Medulla oblongata (tissue), 1 donor: ENCODE results near the gene MYO3B.

ENCODE experiments used
- DNase-seq: peaks from one replicate; pipeline ENCODE4 v3.0.0-alpha.2; 2015; ENCODE audit errors: extremely low spot score

The MYO3B gene

DNA sequence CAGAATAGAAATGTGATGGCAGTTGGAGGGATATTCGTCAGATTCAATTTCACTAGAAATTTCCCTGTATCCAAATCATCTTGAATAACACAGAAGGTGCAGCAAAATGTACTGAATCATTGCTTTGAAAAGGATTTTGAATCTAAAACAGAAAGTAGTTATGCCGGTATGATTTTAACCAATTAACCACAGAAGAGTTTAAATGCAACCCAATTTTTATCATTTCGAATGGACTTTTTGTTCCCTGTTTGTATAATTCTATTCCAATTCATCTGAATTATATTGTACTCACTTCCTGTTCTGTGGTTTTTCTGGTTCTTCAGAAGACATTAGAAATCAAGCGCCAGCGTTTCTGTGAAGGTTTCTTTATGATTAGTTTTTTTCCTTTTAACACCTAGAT, 190.4 kb downstream of the MYO3B start:
- DNase-seq, result no peak

DNA sequence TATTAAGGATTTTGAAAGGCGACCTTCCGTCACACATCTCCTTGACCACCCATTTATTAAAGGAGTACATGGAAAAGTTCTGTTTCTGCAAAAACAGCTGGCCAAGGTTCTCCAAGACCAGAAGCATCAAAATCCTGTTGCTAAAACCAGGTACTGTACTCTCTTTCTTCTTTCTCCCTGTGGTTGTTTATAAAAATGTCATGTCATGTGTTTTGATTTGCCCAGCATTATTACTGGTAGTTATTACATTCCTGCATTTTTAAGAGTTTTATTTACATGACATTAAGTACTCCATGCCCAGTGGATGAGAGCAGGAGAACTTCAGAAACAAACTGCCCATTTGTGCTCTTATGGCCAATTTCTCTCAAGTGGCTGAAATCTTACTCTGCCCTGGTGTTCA, 191.3 kb downstream of the MYO3B start:
- no peak for DNase-seq

DNA sequence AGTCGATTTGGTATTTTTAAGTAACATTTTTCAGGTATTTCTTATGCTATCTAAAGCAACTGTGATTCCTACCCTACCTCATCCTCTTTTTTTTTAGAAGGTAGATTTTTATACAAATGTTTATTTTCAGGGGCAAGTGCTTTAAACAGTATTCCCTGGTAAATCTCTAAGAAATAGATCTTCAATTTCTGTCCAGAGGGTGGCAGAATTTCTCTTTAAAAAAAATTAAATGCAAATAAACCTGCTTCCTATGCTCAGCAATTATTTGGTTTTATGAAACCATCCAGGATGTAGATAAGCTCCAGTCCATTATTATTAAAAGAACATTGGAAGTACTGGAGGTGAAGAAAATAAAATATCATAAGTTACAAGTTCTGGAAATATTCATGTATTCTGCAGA, 191.9 kb downstream of the MYO3B start:
- peak; percentile 41 for DNase-seq

DNA sequence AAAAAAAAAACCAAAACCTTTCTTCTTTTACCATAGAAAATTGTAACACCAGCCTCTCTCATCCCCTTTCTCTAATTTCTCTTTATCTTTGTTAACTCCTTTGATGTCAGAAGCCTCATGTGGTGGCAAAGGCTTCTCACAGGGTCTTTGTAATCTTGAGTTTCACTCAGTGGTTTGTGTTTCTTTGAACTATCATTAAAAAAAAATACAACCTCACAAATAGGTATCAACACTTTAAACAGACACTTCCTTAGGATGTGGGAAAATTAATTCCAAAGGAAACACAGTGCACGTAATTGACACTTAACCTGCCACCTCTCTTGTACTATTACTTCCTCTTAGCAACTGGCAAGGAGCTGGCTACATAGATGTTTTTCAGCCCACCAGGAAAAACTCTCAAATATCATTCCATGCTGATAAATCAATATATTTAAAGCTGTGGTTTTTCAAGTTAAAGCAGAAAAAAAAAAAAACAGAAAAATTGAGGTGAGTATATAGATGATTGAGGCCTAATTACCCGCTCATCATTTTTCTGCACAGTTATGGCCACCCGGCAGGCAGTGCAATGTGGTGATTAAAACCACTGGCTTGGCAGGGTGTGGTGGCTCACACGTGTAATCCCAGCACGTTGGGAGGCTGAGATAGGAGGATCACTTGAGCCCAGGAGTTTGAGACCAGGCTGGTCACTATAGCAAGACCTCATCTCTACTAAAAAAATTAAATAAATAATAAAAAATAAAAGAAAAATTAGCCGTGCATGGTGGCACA, 193.5 kb downstream of the MYO3B start:
- DNase-seq, result no peak

DNA sequence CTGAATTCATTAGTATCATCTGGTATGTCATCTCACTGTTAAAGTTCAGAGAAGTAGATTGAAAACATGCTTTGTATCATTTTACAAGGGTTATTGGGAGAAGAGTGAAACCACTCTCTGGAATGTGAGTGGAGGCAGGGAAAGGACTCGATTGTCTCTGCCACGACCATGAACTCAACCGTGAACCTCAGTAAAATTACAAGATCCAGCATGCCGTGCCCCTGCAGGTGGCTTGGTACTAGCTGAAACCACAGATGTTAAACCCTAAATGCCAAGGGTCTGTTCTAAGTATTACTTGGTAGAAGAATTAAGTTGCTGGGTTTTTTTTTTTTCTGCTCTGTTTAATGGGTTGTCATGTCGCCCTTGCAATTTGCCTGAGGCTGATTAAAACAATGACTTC, 197.2 kb downstream of the MYO3B start:
- no peak for DNase-seq

DNA sequence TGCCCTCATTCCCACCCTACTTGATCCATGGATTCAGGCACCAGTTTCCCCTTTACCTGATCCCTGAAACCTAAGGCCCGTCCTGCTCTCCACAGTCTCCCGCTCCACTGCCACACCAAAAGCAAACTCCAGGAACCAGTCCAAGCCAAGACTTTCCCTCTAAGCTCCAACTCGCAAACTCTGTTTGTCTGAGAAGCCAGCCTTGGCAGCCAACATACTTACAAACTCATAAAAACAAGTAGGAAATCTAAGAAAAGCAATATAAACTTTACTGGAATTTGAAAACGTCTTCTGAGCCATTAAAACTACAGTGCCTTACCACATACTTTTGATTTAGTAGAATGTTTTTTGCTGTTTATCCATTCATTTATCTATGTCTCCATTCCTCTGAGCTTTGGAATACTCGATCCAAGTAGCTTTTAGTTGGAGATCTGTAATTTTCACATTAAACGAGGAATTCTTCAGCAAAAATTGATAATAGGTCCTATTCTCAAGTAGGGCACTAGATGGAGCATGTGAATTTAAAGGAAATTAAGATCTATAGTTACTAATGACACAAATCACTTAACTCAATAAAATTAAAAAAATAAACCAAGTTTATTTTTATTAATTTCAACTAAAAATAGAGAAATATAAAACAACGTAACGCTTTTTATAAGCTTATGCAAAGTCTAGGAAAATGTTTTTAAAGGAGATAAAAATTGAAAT, 199.7 kb downstream of the MYO3B start:
- DNase-seq, result no peak

DNA sequence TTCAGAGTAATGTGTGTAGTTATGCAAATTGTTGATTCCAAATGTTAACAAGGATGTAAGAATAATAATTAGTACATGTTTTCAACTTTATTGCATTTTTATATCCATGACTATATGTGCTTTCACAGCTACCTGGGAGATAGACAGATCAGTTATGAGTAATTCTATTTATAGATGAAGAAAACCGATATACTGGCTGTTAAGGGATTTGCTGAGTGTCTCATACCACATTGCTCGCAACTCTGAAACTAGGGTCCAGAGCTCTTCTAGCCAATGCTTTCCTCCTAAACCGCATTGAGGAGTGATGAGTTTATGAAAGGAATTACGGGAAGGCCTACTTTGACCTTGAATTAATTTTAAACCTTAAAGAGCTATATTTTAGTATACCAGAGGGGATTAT, 202.3 kb downstream of the MYO3B start:
- no peak for DNase-seq

DNA sequence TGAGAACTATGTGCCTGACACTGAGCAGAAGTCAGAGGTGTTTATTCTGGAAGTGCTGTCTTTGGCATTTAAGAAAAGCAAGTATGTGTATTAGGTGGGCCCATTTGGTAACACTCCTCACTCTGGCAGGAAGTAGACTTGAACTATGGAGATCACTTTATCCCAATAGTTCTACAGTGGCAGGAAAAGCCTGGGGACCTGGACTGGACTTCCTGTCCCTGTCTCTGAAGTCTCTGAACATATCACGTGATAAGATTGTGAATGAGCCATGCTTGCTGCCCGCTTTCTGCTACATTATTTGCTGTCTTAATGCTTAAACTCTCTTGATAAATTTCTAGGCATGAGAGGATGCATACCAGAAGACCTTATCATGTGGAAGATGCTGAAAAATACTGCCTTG, 203.7 kb downstream of the MYO3B start:
- DNase-seq, result no peak

DNA sequence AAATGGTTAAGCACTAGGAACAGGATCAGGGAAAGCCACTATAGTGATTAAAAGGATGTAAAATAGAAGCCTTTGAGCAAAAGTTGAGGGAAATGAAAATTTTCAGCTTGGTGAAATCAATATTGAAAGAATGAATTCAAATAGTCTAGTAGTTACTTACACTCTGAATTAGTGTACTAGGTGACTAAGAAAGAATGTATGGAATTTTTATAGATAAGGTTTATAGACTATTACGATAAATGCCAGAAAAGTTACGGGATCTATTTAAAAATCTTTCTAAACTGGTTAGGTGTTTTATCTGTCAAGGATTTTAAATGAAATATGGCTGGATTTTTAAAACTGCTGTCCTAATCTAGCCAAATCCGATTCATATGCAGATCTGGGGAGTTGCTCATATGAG, 208.6 kb downstream of the MYO3B start:
- no peak for DNase-seq

DNA sequence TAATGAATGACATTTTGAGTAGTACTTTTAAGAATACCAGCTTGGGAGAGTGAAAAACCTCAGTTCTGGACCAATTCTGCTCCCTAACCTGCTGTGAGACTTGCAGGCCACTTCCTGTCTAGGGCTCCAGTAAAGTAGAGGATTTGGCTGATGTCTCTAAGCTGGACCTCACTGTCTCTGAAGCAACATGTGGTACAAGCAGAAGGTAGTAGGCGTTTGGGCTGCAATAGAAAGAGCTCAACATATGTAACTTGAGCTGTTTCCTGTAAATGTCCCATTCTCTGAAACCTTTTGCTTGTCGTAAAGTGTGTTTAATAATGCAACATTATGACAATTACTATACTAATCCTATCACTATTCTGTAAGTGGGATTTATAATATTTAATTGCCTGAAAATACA, 213.1 kb downstream of the MYO3B start:
- DNase-seq, result no peak

DNA sequence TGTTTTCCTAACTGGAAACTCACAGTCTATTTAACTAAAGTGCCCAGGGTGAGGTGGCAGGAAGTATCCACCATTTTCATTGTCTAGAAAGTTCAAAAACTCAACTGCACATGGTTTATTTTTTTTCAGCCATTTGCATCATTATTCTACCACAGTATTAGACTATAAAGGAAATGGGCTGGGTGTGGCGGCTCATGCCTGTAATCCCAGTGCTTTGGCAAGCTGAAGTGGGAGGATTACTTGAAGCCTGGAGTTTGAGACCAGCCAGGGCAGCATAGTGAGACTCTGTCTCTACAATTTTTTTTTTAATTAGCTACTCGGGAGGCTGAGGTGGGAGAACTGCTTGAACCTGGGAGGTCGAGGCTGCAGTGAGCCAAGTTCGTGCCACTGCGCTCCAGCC, 213.8 kb downstream of the MYO3B start:
- DNase-seq, result no peak

DNA sequence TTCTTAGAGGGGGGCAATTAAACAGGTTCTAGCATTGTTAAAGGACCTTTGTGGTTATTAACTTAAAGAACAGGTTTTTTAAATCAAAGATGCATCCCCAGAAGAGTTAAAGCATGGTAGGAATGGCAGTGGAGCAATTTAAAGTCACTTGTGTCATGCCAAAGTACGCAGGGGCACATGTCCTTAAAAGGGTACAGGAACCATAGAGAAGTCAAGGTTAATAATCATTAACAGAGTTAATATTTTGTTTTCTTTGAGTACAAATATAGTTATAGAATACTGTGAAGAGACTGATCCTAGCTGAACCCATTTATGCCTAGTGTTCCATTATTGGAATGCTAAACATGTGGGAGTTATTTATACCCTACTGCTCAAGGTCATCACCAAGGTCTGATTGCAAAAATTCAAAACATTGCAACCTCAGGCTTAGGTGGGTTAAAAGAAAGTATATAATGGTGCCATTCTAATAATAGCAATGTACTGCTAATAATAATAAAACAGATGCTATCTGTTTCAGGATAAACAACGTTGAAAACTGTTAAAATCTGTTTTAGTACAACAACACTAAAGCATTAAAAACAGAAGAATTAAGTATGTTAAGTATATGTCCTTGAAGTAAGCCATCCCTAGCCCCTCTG, 216.0 kb downstream of the MYO3B start:
- DNase-seq, result no peak

DNA sequence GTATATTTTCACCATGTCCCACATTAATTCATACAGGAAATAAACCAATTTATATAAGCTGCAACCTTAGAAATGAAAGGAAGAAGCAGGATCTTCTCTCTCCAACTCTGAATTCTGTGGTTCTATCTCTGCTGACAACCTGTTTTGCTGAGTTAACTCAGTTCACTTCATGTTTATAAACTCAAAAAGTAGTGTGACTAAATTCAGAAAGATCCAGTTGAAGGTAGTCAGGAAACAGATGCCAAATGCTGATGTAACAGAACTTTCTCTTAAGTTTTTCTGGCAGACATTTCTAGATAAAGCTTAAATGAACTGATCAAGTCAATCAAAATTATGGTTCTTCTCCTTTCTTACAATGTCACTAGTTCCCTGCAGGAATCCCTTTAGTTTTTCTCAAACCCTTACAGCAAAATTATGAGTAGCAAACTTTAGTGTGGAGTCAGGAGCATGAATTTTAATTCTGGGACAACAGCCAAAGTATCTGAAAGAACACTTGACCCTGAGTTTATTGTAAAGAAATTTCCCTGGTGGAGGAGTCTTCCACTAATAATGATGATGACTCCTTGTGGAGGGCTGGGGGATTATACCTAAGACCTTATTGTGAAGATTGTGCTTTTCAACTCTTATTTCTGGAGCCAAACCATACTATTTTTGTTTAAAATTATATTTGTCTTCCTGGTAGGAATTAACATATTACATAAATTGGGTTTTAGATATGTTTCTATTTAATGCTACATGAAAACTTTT, 216.9 kb downstream of the MYO3B start:
- no peak for DNase-seq

DNA sequence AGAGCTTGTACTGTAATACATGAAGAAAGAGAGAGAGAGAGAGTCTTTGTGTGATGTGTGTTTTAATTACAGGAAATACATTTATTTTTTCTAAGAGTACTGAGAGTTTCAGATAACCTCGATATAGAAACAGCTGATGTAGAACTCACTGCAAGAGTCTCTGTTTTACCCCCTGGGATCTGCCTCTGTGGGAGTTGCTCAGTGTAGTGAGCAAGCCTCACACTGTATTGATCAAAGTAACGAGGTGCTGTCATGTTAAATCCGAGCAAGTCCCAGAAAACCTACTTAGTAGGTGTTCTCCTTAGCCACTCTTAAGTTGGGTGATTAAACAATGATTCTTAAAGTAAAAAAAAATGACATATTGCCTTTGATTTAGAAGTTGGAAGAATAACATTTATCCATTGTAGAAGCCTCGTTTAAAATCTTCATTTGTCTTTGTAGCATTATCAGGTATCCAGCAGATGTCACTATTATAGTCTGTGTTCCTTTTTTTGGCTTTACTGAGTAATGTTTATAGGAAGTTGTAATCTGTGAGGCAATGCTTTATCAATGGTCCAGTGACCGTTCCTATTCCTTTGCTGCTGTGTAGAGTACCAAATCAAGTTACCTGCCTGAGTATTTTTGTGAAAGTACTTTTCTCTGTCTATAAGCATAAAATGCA, 219.0 kb downstream of the MYO3B start:
- DNase-seq, result no peak

DNA sequence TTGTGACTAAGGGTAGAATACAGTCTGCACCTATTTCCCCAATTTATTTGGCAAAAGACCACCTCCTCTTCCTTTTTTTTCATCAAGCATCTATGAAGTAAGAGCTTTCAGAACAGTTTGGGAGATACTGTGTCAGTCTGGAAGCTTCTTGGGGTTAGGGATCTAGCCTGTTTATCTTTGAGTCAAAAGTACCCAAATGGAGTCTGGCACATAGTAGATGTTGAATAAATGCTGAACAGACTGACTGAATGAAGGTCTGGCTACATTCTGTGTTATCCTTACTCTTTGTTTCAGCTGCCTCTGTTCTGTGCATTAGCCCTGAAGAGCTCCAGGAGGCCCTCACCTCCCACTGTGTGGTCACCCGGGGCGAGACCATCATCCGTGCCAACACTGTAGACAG, 223.2 kb downstream of the MYO3B start:
- no peak for DNase-seq

DNA sequence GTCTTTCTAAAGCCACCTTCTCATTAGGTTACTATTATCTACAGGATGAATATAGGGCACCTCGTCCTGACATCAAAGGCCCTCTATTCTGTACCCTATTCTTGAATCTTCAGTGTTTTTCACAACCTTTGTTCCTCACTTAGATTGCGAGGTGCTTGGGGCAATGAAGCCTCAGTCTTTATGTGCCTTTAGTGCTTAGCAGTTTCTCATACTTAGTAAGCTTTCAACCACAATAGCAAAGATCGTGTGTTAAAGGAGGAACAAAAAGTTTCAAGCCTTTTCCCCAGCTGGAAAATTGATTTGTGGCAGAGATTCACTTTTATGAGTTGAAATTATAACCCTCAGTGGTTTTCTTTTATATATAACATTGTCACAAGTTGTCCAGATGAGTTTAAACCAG, 226.9 kb downstream of the MYO3B start:
- no peak for DNase-seq

DNA sequence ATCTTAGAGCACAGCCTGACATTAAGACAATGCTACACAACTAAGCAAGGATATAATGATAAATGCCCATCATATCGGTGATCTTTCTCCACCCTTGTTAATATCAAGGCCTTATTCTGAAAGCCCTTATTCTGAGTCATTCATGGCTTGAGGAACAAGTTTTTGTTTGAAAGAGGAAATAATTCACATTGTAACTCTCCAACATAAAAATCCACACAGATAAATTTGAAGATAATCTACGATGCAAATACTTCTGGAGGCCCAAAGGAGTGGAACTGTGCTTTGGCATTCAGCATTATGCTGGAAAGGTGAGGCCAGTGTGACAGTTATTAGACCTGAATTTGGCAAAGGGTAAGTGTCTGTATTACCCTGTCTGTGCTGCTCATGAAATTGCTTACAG, 227.4 kb downstream of the MYO3B start:
- DNase-seq, result no peak

DNA sequence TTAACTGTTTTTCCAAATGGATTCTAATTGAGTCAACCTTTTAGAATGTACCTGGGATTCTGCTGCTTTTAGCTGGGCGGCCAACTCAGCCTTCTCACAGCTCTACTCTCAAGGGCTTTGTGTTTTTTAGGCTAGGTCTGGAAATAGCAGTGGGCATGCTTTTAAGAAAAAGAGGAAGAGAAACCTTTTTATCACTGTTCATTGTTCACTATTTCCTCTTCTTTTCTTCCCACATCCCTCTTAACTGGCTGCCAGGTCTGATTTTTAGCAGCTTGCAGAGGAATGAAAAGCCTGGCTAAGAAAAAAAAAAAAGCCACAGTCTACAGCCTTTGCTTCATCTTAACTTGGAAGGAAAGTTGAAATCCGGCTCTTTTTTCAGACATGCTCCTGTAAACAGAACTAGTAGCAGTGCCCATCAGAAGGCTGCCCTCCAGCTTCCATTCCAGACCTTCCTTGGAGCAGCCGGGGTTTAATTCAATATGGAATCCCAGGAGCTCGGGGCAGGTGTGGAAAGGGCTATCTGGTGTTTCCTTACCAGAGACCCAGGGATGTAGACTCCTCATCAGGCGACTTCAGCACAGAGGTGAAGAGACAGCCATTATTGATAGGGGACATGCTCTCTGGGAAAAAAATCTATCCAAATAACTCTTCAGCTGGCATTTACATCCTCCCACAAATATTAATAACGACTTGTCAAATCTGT, 230.7 kb downstream of the MYO3B start:
- DNase-seq, result peak; percentile 53

DNA sequence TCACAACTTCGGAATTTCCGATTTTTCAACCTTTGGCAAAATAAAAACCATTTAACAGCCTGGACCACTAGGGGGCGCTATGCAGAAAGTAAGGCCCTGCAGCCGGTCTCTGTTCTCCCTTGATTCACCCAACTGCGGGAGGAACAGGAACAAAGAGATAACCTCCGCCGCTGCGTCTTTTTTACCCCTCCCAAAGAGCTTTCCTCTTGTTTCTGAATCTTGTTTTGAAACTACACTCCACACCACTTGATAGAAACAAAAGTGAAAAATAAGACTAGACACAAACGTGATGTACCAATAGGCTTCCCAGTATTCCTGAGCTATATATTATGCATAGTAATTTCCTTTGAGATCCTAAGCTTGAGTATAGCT, 231.2 kb downstream of the MYO3B start:
- DNase-seq, result peak; percentile 84

DNA sequence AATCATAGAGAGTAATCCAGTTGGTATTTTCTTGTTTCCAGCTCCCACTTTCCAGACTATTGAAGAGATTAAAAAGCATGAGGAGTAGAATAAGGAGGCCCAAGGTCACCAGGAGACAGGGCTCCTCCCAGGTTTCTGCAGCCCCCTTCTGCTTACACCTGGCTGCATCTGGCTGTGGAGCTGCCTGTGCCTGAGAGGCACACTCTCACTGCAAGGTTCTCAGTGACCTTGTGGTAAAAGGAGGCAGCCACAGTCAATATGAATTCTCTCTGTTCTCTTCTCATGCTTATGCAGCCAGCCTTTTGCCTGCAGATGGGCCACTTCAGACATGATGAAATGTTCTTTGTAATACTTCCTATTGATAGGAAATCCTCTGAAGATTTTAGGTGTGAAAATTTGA, 233.7 kb downstream of the MYO3B start:
- no peak for DNase-seq

DNA sequence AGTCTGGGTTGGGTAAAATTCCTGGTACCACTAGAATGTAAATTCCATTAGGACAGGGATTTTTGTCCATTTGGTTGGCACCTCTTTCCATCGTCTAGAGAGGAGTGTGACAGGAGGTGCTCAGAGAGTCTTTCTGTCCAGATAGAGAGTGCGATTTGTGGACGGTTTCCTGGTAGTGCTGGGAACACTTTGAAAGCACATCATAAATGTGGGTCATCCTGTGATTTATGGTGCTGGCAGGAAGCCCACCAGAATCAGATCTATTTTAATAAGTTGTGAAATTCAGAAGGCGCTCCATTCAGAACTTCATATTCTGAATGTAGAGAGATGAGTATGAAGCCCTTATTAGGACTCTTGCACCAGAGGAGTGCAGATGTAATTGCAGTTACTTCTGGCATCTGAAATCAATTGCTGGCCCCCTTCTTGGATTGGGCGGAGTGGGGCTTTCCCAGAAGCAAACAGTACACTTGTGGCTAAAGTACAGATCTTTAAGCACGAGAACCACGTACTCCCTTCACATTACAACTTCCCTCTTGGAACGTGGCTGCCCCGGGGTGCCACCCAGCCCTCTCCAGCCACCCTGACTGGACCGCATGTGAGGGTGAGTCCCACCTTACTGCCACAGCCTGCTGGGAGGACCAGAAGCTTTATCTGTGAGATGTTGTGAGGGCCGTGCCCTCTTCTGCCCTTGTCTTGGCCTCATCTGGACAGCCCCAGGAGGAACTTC, 243.2 kb downstream of the MYO3B start:
- no peak for DNase-seq
